SK-N-SH (cell line): ENCODE data around the gene TSPYL1. TPM values are rescaled to one million over a fixed set of nuclear protein-coding genes. Genes with fewer than 3 reads are reported as not detected.

Source experiments
- CTCF ChIA-PET: fragments of 300-600, 350-600 bp; formaldehyde crosslinking; extraction: SDS; loops from one replicate; lab custom pipeline; 2021; lab: Yijun Ruan, JAX
- POLR2A ChIA-PET: fragments of 350-600 bp; sonication (Branson Sonifier 250); formaldehyde crosslinking; extraction: SDS; loops from one replicate; lab custom pipeline; 2020; ENCODE audit warnings: antibody characterized with exemption, inconsistent platforms; lab: Yijun Ruan, JAX
- DNase-seq: peaks from one replicate; pipeline ENCODE4 v3.0.0; 2012
- H2AFZ ChIP-seq: fragments of 200-600 bp; sonication (generic); 2 replicates; pipeline ENCODE4 v1.8.1; 2016; ENCODE audit warnings: antibody characterized with exemption, mild to moderate bottlenecking, low read depth
- H3F3A ChIP-seq: fragments of 200-600 bp; sonication (generic); replicated peaks from 2 replicates; pipeline ENCODE3; 2016; ENCODE audit warnings: antibody characterized with exemption, mild to moderate bottlenecking; ENCODE audit not compliant: insufficient read depth
- H3K27ac ChIP-seq, 2 experiments: fragments of 200-500 bp in 1 of 2; fragments of 200-600 bp in 1 of 2; sonication (Bioruptor generic) in 1 of 2; sonication (generic), shearing (Covaris generic) in 1 of 2; 2 replicates each; pipeline versions ENCODE4 v1.5.1 to v1.6.1; 2014 to 2016; ENCODE audit warnings: low read depth in 2 of 2, inconsistent platforms in 1 of 2, low read length in 1 of 2, mild to moderate bottlenecking in 1 of 2, mixed read lengths in 1 of 2
- H3K27me3 ChIP-seq: fragments of 200-600 bp; sonication (generic), shearing (Covaris generic); 2 replicates; pipeline ENCODE4 v1.6.1; 2016; ENCODE audit warnings: mixed run types; ENCODE audit not compliant: insufficient read depth
- H3K36me3 ChIP-seq, 2 experiments: fragments of 200-500 bp in 1 of 2; fragments of 200-600 bp in 1 of 2; sonication (Bioruptor generic) in 1 of 2; sonication (generic) in 1 of 2; replicated peaks in 1 of 2; 2 replicates each; pipeline versions ENCODE3 to v1.5.1; 2014 to 2016; ENCODE audit warnings: low read length in 1 of 2, mild to moderate bottlenecking in 1 of 2; ENCODE audit not compliant: insufficient read depth in 2 of 2, control insufficient read depth in 1 of 2
- H3K4me1 ChIP-seq, 2 experiments: fragments of 200-500 bp in 1 of 2; fragments of 200-600 bp in 1 of 2; sonication (Bioruptor generic) in 1 of 2; sonication (generic), shearing (Covaris generic) in 1 of 2; 2 replicates each; pipeline versions ENCODE4 v1.5.1 to v1.6.1; 2014 to 2016; ENCODE audit warnings: low read depth in 1 of 2, low read length in 1 of 2, mixed run types in 1 of 2; ENCODE audit not compliant: insufficient read depth in 2 of 2, control insufficient read depth in 1 of 2
- H3K4me2 ChIP-seq: fragments of 200-600 bp; sonication (generic), shearing (Covaris generic); 2 replicates; pipeline ENCODE4 v1.6.1; 2017; ENCODE audit warnings: mixed run types
- H3K4me3 ChIP-seq, 2 experiments: fragments of 200-500 bp in 1 of 2; fragments of 200-600 bp in 1 of 2; sonication (Bioruptor generic) in 1 of 2; sonication (generic), shearing (Covaris generic) in 1 of 2; 2 replicates each; pipeline versions ENCODE4 v1.5.1 to v1.8.1; 2014 to 2016; ENCODE audit warnings: low read depth in 2 of 2, inconsistent platforms in 1 of 2, low read length in 1 of 2, mild to moderate bottlenecking in 1 of 2, mixed read lengths in 1 of 2, moderate library complexity in 1 of 2
- H3K79me2 ChIP-seq: fragments of 200-600 bp; sonication (generic); 2 replicates; pipeline ENCODE4 v1.8.1; 2017; ENCODE audit warnings: mild to moderate bottlenecking; ENCODE audit not compliant: insufficient read depth
- H3K9ac ChIP-seq: fragments of 200-600 bp; sonication (generic); 2 replicates; pipeline ENCODE4 v1.6.1; 2017; ENCODE audit warnings: mixed run types
- H3K9me2 ChIP-seq: fragments of 200-600 bp; sonication (generic); 2 replicates; pipeline ENCODE4 v1.6.1; 2017; ENCODE audit warnings: mixed run types
- H3K9me3 ChIP-seq: fragments of 200-600 bp; sonication (generic); 2 replicates; pipeline ENCODE4 v1.6.1; 2017; ENCODE audit warnings: mixed run types, mild to moderate bottlenecking, moderate library complexity
- H4K20me1 ChIP-seq: fragments of 200-600 bp; sonication (generic); 2 replicates; pipeline ENCODE4 v1.6.1; 2017; ENCODE audit warnings: mild to moderate bottlenecking, mixed run types; ENCODE audit not compliant: insufficient read depth
- CHD2 ChIP-seq: fragments of 150-350 bp; IDR thresholded peaks from 2 replicates; pipeline ENCODE4 v1.6.1; 2018; ENCODE audit warnings: low read length; ENCODE audit not compliant: partially characterized antibody
- CTCF ChIP-seq: fragments of 200-600 bp; sonication (generic); IDR thresholded peaks from 2 replicates; pipeline ENCODE4 v1.6.1; 2017; ENCODE audit warnings: antibody characterized with exemption, mild to moderate bottlenecking, moderate library complexity
- ELF1 ChIP-seq: IDR thresholded peaks from 2 replicates; pipeline ENCODE4 v1.4.0; 2012
- EZH2phosphoT487 ChIP-seq: fragments of 200-600 bp; sonication (generic); IDR thresholded peaks from 2 replicates; pipeline ENCODE4 v1.6.1; 2017; ENCODE audit warnings: low read depth, mixed run types, mild to moderate bottlenecking, antibody characterized with exemption, moderate library complexity, borderline replicate concordance
- FOSL2 ChIP-seq: IDR thresholded peaks from 2 replicates; pipeline ENCODE4 v1.4.0; 2012; ENCODE audit warnings: low read depth, mild to moderate bottlenecking, moderate library complexity, borderline replicate concordance
- FOXJ3 ChIP-seq: sonication (generic); formaldehyde crosslinking; IDR thresholded peaks from 2 replicates; pipeline ENCODE4 v1.5.1; 2020; ENCODE audit warnings: mild to moderate bottlenecking, missing genetic modification reagents
- GABPA ChIP-seq: IDR thresholded peaks from 2 replicates; pipeline ENCODE4 v1.4.0; 2012; ENCODE audit warnings: low read depth, mild to moderate bottlenecking
- GATA2 ChIP-seq: sonication (generic); formaldehyde crosslinking; IDR thresholded peaks from 2 replicates; pipeline ENCODE4 v1.5.0; 2020; ENCODE audit warnings: mild to moderate bottlenecking, missing genetic modification reagents
- JUND ChIP-seq: IDR thresholded peaks from 2 replicates; pipeline ENCODE4 v1.4.0; 2012
- MAX ChIP-seq: IDR thresholded peaks from 2 replicates; pipeline ENCODE4 v1.4.0; 2012; ENCODE audit warnings: low read depth
- MXI1 ChIP-seq: IDR thresholded peaks from 2 replicates; pipeline ENCODE4 v1.6.1; 2012; ENCODE audit warnings: mild to moderate bottlenecking, low read depth, low read length, improper control_type of control experiment
- NFIC ChIP-seq: IDR thresholded peaks from 2 replicates; pipeline ENCODE4 v1.4.0; 2012; ENCODE audit warnings: borderline replicate concordance
- NRF1 ChIP-seq: IDR thresholded peaks from 2 replicates; pipeline ENCODE4 v1.6.1; 2012; ENCODE audit warnings: low read depth, mild to moderate bottlenecking, low read length
- PBX3 ChIP-seq: IDR thresholded peaks from 2 replicates; pipeline ENCODE4; 2012
- POLR2AphosphoS5 ChIP-seq: IDR thresholded peaks from 2 replicates; pipeline ENCODE4 v1.6.1; 2012; ENCODE audit warnings: low read depth, low read length
- RAD21 ChIP-seq: IDR thresholded peaks from 2 replicates; pipeline ENCODE4 v1.6.1; 2012; ENCODE audit warnings: mild to moderate bottlenecking, low read length
- RCOR1 ChIP-seq: fragments of 150-350 bp; IDR thresholded peaks from 2 replicates; pipeline ENCODE4 v1.6.1; 2017; ENCODE audit warnings: antibody characterized with exemption, low read length
- RFX5 ChIP-seq: IDR thresholded peaks from 2 replicates; pipeline ENCODE4 v1.6.1; 2012; ENCODE audit warnings: mild to moderate bottlenecking, improper control_type of control experiment, low read length
- RXRA ChIP-seq: IDR thresholded peaks from 2 replicates; pipeline ENCODE4 v1.4.0; 2012; ENCODE audit warnings: low read depth, mild to moderate bottlenecking, borderline replicate concordance
- SIN3A ChIP-seq: IDR thresholded peaks from 2 replicates; pipeline ENCODE4 v1.6.1; 2012; ENCODE audit warnings: low read depth, mild to moderate bottlenecking, low read length, moderate library complexity, borderline replicate concordance
- SMC3 ChIP-seq: IDR thresholded peaks from 2 replicates; pipeline ENCODE4 v1.6.1; 2012; ENCODE audit warnings: low read depth, low read length, improper control_type of control experiment
- USF1 ChIP-seq: IDR thresholded peaks from 2 replicates; pipeline ENCODE4 v1.4.0; 2012; ENCODE audit warnings: low read depth, borderline replicate concordance
- ZBTB33 ChIP-seq: IDR thresholded peaks from 2 replicates; pipeline ENCODE4 v1.4.0; 2012; ENCODE audit warnings: low read depth, borderline replicate concordance
- WGBS: methylation state at CpG from one replicate; pipeline ENCODE4 v1.1.6; 2017; ENCODE audit warnings: low lambda C conversion rate; 5-methylcytosine and 5-hydroxymethylcytosine counted together
- polyA plus RNA-seq, 3 experiments: library from polyadenylated mRNA; depleted of rRNA; stranded (reverse); fragments of >200 nt; gene quantifications; 2 replicates each; pipeline ENCODE4 v1.2.3, GENCODE V29; 2012

Gene TSPYL1
- 27.9 and 31.7 TPM in 2 replicates for polyA plus RNA-seq (2012; rRNA removed)
- 26.8 and 27.8 TPM in 2 replicates for polyA plus RNA-seq (2012; cell fraction: cytosol; rRNA removed)
- 13.0 and 19.1 TPM in 2 replicates for polyA plus RNA-seq (2012; cell fraction: nucleus; rRNA removed)

GRCh38 chr6:116279232-116280160 is at the start of gene TSPYL1:
Gene TSPYL1, minus strand, starts transcription at chr6:116279930. Its CDS starts 100 bp downstream, at chr6:116279830.
- H3K27me3 ChIP-seq: no peaks in the 10 kb centered on the region
- ChIA-PET CTCF (interaction anchor here (1.8 to 4.9 kb wide), 7 partner anchors 9 to 283 kb away, joined by 5 to 59 read pairs (median 23); no protein-coding TSS in a partner anchor), POLR2A (interaction anchor here (0.6 to 2.1 kb wide), 10 partner anchors 8 to 291 kb away, joined by 3 to 12 read pairs (median 4); partner anchors contain the start of genes RWDD1 and TSPYL4)
- H3K9me3 ChIP-seq: no peaks in the 10 kb centered on the region
- peak within 1 kb of the TSS; percentile 96 for H3K9ac ChIP-seq
- H3K4me1 ChIP-seq: peaks cover 4 to 20% of the 10 kb centered on the region in 2 experiments; a peak in 2 of 4 replicates
- no peaks in the 10 kb centered on the region for H3K9me2 ChIP-seq
- peak within 1 kb of the TSS; percentile 89 for H3K4me2 ChIP-seq
- under 1% methylated on average over 46 of the region's 71 CpGs for WGBS
- peaks cover 59% of the 10 kb centered on the region for H3K79me2 ChIP-seq
- H2AFZ ChIP-seq: peak within 1 kb of the TSS; percentile 73
- peak within 1 kb of the TSS; percentile 94 to 98 for H3K27ac ChIP-seq
- peaks cover 17 to 20% of the 10 kb centered on the region in 2 experiments for H3K36me3 ChIP-seq
- peak within 1 kb of the TSS; percentile 62 to 82 for H3K4me3 ChIP-seq
- H4K20me1 ChIP-seq: peaks cover 34% of the 10 kb centered on the region
- peaks cover 8% of the 10 kb centered on the region for H3F3A ChIP-seq
- peak; percentile 91 for DNase-seq
- TF ChIP-seq RFX5 (peak; percentile 98), EZH2phosphoT487 (no peak), RXRA (no peak), GABPA (no peak), POLR2AphosphoS5 (peak; percentile 89), CHD2 (peak; percentile 99), ELF1 (no peak), NFIC (no peak), MAX (peak; percentile 51; the same call in 1 of the 2 replicates), FOSL2 (no peak), USF1 (no peak), GATA2 (CRISPR knock-in tag) (no peak), PBX3 (no peak), MXI1 (peak; percentile 71), SMC3 (no peak), FOXJ3 (CRISPR knock-in tag) (no peak), NRF1 (no peak), RAD21 (no peak), ZBTB33 (peak; percentile 96), CTCF (peak; percentile 28), SIN3A (peak; percentile 65; the same call in 1 of the 2 replicates), JUND (no peak), RCOR1 (peak; percentile 15; the same call in 1 of the 2 replicates)
